Amniotic epithelial cell (primary cell): ENCODE results near the gene PODN.

Experiments
- DNase-seq: peaks from one replicate; pipeline ENCODE4 v3.0.0-alpha.2; 2010; ENCODE audit warnings: low read depth

Gene PODN

DNA sequence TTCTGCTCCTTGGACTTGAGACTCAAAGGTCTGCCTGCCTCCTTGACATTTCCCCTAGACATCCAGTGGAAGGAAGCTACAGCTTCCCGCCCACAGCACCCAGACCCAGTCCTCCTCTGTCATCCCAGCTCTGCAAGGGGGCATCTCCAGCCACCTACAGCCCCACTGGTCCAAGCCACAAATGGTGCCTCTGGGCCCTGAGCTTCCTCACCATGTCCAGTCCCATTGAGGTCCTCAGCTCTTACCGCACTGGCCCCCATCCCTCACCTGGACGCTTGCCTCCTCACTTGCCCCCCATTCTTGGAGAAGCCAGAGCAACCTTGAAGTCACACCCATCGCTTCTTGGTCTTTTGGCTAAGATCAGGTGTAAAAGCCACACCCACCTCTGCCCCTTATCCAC is 13.2 kb downstream of the PODN start:
- DNase-seq = no peak

DNA sequence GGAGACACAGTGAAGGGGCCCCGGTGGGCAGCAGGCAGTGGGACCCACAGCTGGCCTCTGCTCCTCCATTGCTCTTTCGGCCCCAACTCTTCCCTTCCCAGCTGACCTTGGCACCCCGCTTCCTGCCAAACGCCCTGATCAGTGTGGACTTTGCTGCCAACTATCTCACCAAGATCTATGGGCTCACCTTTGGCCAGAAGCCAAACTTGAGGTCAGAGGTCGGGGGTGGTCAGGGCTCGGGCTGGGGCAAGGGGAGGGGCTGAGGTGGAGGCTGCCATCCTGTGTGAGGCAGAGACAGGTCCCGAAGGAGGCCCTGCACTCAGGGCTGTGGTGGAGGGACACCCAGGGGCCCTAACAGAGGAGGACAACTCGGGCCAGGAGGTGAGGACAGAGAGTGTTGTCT is 13.7 kb downstream of the PODN start:
- DNase-seq = no peak

DNA sequence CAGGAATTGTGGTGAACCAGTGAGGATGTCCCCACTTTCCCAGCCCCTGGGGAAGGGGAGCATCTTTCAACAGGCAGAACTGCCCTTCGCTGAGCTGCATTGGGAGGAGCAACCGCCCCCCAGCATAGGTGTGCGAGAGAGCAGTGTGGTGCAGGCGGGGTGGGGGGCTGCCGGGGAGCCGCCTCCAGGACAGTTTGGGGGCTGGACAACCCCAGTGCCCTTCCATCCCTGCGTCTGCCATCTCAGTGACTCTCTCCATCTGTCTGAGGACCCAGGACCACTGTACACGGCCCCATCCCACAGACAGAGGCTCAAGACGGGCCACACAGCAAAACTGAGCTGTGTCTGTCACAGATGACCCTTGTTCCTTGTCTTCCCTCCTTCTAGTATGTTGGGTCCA is 14.2 kb downstream of the PODN start:
- no peak for DNase-seq

GRCh38 chr1:53076721-53077598 is 14.9 kb downstream of the PODN start:
- no peak for DNase-seq

DNA sequence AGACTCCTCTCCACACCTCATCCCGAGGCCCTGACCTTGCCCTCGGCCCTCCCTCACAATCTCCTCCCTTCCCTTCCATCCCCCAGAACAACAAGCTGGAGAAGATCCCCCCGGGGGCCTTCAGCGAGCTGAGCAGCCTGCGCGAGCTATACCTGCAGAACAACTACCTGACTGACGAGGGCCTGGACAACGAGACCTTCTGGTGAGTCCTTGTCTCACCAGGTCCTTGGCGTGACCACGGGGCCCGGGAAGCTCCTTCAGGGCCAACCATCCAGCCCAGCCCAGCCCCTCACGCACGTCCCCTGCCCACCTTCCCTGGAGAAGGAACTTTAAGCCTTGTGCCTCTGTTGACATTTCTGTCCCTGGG is 15.6 kb downstream of the PODN start:
- no peak for DNase-seq

DNA sequence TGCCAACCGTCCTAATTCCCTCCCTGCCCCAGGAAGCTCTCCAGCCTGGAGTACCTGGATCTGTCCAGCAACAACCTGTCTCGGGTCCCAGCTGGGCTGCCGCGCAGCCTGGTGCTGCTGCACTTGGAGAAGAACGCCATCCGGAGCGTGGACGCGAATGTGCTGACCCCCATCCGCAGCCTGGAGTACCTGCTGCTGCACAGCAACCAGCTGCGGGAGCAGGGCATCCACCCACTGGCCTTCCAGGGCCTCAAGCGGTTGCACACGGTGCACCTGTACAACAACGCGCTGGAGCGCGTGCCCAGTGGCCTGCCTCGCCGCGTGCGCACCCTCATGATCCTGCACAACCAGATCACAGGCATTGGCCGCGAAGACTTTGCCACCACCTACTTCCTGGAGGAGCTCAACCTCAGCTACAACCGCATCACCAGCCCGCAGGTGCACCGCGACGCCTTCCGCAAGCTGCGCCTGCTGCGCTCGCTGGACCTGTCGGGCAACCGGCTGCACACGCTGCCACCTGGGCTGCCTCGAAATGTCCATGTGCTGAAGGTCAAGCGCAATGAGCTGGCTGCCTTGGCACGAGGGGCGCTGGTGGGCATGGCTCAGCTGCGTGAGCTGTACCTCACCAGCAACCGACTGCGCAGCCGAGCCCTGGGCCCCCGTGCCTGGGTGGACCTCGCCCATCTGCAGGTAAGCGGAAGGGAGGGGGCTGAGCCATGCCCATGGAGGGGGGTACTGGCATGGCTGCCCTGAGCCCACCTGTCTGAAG is 16.5 kb downstream of the PODN start:
- no peak for DNase-seq

DNA sequence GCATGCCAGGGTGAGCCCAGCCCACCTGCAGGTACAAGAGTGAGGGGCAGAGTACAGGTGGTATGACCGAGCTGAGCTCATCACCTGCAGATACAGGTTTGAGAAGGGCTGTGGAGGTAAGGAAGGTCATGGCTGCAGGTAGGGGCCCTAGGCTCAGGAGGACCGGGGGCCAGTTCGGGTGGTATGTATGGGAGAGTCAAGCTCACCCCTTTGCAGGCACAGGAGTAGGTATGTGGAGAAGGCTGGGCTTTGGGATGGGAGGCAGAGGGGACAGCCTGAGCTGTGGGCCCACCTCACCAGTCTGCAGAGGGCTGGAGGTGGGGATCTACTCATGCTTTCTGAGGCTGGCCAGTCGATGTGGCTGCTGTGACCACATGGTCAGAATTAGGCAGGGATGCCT is 17.2 kb downstream of the PODN start:
- DNase-seq = no peak

DNA sequence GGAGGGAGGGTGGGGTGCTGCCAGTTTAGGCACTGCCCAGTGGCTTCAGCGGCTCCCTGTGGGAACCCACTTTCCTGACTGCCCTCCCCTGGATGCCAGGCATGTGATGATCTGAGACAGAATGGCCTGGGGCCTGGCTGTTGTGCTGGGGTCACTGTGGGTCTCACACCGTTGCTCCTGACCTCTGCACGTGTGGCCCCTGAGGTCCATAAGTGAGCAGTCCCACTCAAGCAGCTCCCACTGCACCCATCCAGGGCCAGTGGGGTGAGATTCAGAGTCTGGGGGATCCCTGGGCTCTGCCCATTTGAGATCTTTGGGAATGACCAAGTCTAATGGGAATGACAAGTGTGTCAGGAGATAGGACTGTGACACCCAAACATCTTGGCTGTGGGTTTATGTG is 18.0 kb downstream of the PODN start:
- DNase-seq = no peak

DNA sequence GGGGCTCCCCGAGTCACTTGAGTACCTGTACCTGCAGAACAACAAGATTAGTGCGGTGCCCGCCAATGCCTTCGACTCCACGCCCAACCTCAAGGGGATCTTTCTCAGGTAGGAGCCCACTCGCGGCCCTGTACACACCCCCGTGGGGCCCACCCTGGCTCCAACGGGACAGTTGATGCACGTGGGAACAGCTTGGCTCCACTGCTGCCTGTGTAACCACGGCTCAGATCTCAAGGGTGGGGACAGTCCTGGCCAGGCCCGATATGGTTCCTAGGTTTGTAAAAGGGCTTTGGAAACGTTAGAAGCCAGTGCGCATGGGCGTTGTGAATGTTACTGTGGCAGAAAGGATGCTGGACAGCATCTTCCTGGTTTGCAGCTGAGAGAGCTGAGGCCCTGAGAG is 18.8 kb downstream of the PODN start:
- no peak for DNase-seq

DNA sequence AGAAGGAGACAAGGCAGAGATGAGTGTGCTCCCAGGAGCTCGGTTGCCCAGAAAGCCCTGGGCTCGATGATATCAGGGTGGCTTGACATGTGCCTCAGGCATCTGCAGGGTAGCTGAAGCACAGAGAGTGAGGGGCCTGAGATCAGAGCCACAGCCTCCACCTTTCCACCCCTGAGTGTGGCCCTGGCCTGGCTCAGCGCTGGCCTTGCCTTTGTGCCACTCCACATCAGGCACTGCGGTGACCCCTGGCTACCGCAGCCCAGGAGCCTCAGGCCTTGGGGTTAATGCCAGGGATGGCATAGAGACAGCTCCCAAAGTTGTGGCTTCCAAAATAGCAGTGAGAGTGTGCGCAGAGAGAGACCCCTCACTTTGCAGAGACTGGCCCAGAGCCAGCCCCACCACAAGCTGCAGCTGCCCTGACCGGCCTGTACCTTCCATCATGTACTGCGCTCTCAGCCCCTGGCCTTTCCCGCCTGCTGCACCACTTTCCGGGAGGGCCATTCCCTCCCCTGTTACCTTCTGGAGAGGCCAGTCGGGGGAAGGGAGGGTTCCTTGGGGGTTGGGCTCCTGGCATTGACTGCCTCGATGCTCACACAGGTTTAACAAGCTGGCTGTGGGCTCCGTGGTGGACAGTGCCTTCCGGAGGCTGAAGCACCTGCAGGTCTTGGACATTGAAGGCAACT is 19.5 kb downstream of the PODN start:
- no peak for DNase-seq

DNA sequence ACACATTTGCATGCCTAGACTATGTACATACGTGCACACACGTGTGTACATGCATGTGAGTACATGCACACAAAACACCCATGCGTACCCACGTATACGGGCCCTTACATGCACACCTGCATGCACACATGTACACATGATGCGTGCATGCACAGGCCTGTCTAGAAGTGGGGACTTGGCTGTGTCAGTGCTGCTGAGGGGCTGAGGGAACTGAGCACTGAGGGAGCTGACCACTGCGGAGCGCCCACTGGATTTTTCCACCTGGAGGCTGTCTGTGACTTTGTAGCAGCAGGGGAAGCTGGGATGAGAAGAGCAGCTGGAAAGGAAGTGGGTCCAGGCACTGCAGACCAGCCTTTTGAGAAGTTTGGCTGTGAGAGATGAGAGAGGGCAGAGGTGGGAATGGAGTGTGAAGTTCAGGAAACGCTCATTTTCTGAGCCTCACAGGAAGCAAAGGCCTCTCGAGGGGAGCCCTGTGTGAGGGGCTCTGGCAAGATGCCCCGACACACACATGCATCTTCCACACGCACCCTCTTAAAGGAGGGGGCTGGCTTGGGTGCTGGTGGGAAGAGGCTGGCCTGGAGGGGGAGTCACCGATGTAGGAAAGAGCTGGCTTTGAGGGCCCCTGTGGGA is 20.9 kb downstream of the PODN start:
- no peak for DNase-seq

GRCh38 chr1:53083636-53084588 is 21.9 kb downstream of the PODN start:
- no peak for DNase-seq

- no peak for DNase-seq
Measured at GRCh38 chr1:53084589-53084971, 22.6 kb downstream of the PODN start.

DNA sequence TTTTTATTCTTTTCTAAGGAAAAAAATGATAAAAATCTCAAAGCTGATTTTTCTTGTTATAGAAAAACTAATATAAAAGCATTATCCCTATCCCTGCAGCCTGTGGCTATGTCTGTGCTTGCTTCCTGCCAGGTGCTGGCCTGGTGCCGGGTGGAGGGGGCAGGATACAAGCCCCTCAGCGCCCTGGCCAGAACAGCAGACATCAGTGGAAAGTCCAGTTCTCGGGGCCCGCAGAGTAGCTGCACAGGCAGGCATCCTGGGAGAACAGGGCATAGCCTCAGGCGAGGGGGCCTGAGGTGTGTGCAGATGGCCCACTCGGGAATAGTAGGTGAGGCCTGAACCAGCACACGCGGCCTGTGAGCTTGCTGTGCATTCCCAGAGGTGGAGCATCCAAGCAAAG is 23.4 kb downstream of the PODN start:
- no peak for DNase-seq

- no peak for DNase-seq
Measured at GRCh38 chr1:53086491-53087070, 24.6 kb downstream of the PODN start.

DNA sequence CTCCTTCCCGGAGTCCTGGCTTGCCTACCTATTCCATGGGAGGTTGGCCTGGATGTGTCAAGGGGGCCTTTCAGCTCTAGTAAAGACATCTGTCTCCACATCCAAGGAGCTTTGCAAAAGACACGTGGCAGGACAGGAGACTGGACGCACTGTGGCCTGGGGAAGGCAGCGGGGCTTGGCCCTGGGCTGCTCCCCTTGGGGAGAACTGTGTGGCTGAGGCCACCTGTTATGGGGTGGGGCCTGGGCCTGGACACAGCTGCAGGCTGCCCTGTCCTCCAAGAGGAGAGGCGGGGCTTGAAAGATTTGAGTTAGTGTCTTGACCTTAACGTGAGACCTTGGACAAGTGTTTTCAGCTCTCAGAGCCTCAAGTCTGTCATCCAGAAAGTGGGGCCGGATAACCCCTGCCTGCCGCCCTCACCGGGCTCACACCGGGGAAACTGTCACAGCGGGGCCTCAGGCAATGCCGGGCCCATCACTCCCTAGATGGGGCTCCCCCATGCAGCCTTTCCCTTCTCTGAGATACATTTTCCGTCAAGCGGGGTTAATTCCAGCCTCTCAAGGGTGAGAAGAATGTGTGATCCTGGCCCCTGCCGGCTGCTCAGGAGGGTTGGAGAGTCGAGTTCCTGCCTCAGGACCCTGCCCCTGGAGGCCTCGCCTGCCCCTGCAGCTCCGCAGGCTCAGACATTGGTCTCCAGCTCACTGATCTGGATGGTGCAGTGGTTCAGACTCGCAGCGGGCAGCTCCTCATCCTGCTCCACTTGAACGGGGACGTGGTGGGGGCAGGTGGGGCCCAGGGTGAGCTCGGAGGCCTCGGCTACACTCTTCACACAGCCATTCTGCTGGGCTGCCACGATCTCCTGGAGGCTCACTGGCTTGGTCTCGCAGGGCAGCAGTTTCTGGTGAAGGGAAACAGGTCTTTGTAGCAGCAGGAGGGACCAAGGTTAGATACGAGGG is 25.6 kb downstream of the PODN start:
- no peak for DNase-seq

GRCh38 chr1:53088616-53089300 is 26.7 kb downstream of the PODN start:
- DNase-seq = no peak

DNA sequence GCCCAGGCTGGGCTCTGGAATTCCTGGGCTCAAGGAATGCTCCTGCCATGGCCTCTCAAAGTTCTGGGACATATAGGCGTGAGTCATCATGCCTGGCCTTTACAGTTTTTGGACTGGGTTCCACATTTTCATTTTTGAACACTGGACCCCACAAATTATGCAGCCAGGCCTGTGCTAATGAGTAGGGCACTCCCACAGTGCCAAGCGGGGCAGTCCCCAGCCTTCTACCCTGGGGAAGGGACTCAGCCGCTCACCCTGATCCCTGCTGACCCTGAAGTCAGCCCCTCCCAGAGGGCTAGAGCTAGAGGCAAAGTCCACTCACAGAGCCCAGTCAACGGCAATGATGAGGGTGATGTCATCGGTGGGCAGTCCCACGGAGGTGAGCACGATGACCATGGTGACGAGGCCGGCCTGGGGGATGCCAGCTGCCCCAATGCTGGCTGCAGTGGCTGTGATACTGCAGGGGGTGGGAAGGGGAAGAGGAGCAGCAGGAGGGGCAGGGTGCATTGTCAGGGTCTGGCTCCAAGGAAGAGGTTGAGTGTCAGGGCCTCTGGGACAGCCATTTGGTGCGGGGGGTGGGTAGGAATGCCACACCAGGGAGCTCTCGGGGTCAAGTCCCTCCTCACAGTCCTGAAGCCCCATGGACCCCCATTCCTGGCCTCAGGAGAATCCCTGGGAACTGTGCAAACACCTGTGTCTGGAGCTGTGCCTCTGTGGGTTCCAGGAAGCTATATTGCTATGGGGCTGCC is 27.6 kb downstream of the PODN start:
- no peak for DNase-seq
